HepG2 (cell line): ENCODE data around the gene SLC12A9. TPM values are rescaled to one million over a fixed set of nuclear protein-coding genes. Genes with fewer than 3 reads are reported as not detected.
"Not testable (repeated sequence)": the region's sequence is repeated elsewhere in the genome, so short reads cannot be mapped to it uniquely, and the experiment has no call there.

ENCODE experiments used
- ADNP ChIP-seq: sonication (generic); formaldehyde crosslinking; IDR thresholded peaks from 2 replicates; pipeline ENCODE4 v1.4.0; 2020; ENCODE audit warnings: missing genetic modification reagents
- ARID4A ChIP-seq: sonication (generic); formaldehyde crosslinking; IDR thresholded peaks from 2 replicates; pipeline ENCODE4 v1.5.0; 2020; ENCODE audit warnings: mild to moderate bottlenecking, missing genetic modification reagents, borderline replicate concordance
- EP300 ChIP-seq, 3 experiments: sonication (generic) in 1 of 3; formaldehyde crosslinking in 1 of 3; IDR thresholded peaks; 2 replicates each; pipeline versions ENCODE4 v1.5.1 to v1.6.1; 2011 to 2020; ENCODE audit warnings: low read depth in 2 of 3, low read length in 2 of 3, borderline replicate concordance in 1 of 3, improper control_type of control experiment in 1 of 3, mild to moderate bottlenecking in 1 of 3, missing genetic modification reagents in 1 of 3, moderate library complexity in 1 of 3
- MED1 ChIP-seq: sonication (generic); formaldehyde crosslinking; IDR thresholded peaks from 2 replicates; pipeline ENCODE4 v1.4.0; 2020; ENCODE audit warnings: missing genetic modification reagents
- MIXL1 ChIP-seq: IDR thresholded peaks from 2 replicates; pipeline ENCODE4 v1.6.1; 2016
- PAXIP1 ChIP-seq: sonication (generic); formaldehyde crosslinking; conservative IDR thresholded peaks from 2 replicates; pipeline ENCODE4 v1.4.0; 2020; ENCODE audit warnings: mild to moderate bottlenecking, missing genetic modification reagents, moderate library complexity
- SALL1 ChIP-seq: sonication (generic); formaldehyde crosslinking; IDR thresholded peaks from 2 replicates; pipeline ENCODE4 v1.8.0; 2022; ENCODE audit warnings: mild to moderate bottlenecking, missing genetic modification reagents
- ZBTB38 ChIP-seq: sonication (generic); formaldehyde crosslinking; IDR thresholded peaks from 2 replicates; pipeline ENCODE4 v1.5.1; 2020; ENCODE audit warnings: mild to moderate bottlenecking, missing genetic modification reagents
- polyA plus RNA-seq, 8 experiments: library from polyadenylated mRNA; depleted of rRNA in 3 of 8; stranded (reverse) in 7 of 8; unstranded in 1 of 8; fragments of >200 nt; fragmentation: Illumina TruSeq in 4 of 8; extraction: Trizol in 4 of 8; gene quantifications; 2 replicates each; pipeline versions ENCODE4 v1.2.1 to v1.2.3, GENCODE V29; 2011 to 2016; ENCODE audit warnings: low read depth in 4 of 8, missing spikeins in 1 of 8, mixed read lengths in 1 of 8; ENCODE audit not compliant: insufficient read depth in 1 of 8
- total RNA-seq, 5 experiments: library from RNA; depleted of rRNA; stranded (reverse); fragments of >200 nt; fragmentation: Illumina TruSeq; extraction: Trizol; gene quantifications; 2 replicates each; pipeline ENCODE4 v1.2.3, GENCODE V29; 2016; ENCODE audit warnings: low read depth in 1 of 5
- TF ChIP-seq, protein P1 (sequence below): sonication (generic); IDR thresholded peaks from 2 replicates; pipeline ENCODE4 v1.6.1; 2016; ENCODE audit warnings: low read depth, borderline replicate concordance
- TF ChIP-seq, protein P2 (sequence below): sonication (generic); formaldehyde crosslinking; IDR thresholded peaks from 2 replicates; pipeline ENCODE4 v1.4.0; 2020; ENCODE audit warnings: missing genetic modification reagents
- TF ChIP-seq, protein P3 (sequence below): IDR thresholded peaks from 2 replicates; pipeline ENCODE4 v1.6.1; 2016
- TF ChIP-seq, protein P4 (sequence below): sonication (generic); formaldehyde crosslinking; IDR thresholded peaks from 2 replicates; pipeline ENCODE4 v1.5.0; 2020; ENCODE audit warnings: mild to moderate bottlenecking, missing genetic modification reagents, borderline replicate concordance

SLC12A9 gene
- total and polyA plus RNA-seq, 2 of the 13 experiments (the other 11 are each of a cell fraction or from before 2014, with no cell fraction given): 8.7 to 16.6 TPM

GRCh38 chr7:100816515-100816914, 36.0 kb upstream of the SLC12A9 start (continued):
- TF ChIP-seq PAXIP1: peak; percentile 55; the same call in 1 of the 2 replicates
- TF ChIP-seq MED1 (CRISPR knock-in tag): 0 out of 2 replicates have a peak, but pooled peaks have one; percentile 43
- TF ChIP-seq, protein P1, sequence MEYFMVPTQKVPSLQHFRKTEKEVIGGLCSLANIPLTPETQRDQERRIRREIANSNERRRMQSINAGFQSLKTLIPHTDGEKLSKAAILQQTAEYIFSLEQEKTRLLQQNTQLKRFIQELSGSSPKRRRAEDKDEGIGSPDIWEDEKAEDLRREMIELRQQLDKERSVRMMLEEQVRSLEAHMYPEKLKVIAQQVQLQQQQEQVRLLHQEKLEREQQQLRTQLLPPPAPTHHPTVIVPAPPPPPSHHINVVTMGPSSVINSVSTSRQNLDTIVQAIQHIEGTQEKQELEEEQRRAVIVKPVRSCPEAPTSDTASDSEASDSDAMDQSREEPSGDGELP: peak; percentile 82; the same call in 1 of the 2 replicates
- TF ChIP-seq ZBTB38 (CRISPR knock-in tag): peak; percentile 85; the same call in 1 of the 2 replicates
- peak; percentile 47; the same call in 1 of the 2 replicates for TF ChIP-seq ARID4A (CRISPR knock-in tag)
- TF ChIP-seq, protein P2, sequence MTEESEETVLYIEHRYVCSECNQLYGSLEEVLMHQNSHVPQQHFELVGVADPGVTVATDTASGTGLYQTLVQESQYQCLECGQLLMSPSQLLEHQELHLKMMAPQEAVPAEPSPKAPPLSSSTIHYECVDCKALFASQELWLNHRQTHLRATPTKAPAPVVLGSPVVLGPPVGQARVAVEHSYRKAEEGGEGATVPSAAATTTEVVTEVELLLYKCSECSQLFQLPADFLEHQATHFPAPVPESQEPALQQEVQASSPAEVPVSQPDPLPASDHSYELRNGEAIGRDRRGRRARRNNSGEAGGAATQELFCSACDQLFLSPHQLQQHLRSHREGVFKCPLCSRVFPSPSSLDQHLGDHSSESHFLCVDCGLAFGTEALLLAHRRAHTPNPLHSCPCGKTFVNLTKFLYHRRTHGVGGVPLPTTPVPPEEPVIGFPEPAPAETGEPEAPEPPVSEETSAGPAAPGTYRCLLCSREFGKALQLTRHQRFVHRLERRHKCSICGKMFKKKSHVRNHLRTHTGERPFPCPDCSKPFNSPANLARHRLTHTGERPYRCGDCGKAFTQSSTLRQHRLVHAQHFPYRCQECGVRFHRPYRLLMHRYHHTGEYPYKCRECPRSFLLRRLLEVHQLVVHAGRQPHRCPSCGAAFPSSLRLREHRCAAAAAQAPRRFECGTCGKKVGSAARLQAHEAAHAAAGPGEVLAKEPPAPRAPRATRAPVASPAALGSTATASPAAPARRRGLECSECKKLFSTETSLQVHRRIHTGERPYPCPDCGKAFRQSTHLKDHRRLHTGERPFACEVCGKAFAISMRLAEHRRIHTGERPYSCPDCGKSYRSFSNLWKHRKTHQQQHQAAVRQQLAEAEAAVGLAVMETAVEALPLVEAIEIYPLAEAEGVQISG: peak; percentile 52; the same call in 1 of the 2 replicates
- TF ChIP-seq, protein P3, sequence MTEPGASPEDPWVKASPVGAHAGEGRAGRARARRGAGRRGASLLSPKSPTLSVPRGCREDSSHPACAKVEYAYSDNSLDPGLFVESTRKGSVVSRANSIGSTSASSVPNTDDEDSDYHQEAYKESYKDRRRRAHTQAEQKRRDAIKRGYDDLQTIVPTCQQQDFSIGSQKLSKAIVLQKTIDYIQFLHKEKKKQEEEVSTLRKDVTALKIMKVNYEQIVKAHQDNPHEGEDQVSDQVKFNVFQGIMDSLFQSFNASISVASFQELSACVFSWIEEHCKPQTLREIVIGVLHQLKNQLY (CRISPR knock-in tag): peak; percentile 24; the same call in 1 of the 2 replicates
- TF ChIP-seq MIXL1 (CRISPR knock-in tag): 0 out of 2 replicates have a peak, but pooled peaks have one; percentile 29
- TF ChIP-seq, protein P4, sequence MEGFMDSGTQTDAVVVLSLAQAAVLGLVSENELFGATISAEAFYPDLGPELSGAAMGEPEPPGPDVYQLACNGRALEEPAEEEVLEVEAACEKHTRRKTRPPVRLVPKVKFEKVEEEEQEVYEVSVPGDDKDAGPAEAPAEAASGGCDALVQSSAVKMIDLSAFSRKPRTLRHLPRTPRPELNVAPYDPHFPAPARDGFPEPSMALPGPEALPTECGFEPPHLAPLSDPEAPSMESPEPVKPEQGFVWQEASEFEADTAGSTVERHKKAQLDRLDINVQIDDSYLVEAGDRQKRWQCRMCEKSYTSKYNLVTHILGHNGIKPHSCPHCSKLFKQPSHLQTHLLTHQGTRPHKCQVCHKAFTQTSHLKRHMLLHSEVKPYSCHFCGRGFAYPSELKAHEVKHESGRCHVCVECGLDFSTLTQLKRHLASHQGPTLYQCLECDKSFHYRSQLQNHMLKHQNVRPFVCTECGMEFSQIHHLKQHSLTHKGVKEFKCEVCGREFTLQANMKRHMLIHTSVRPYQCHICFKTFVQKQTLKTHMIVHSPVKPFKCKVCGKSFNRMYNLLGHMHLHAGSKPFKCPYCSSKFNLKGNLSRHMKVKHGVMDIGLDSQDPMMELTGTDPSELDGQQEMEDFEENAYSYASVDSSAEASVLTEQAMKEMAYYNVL: 0 out of 2 replicates have a peak, but pooled peaks have one; percentile 18
- TF ChIP-seq ADNP: peak; percentile 52
- peak in 1 of 2 experiments; percentile 15; a peak in 1 of 4 replicates for TF ChIP-seq EP300 (IDR thresholded peaks at IDR 0.05; ENCODE audit: low read depth in 2 of 2, low read length in 2 of 2)
- TF ChIP-seq EP300 (CRISPR knock-in tag; IDR thresholded peaks at IDR 0.05; ENCODE audit: borderline replicate concordance): not testable (repeated sequence)
- TF ChIP-seq SALL1 (CRISPR knock-in tag): peak; percentile 62
